Astrocyte of the cerebellum (primary cell): ENCODE measurements around the gene CKM.
"Not testable (repeated sequence)": the region's sequence is repeated elsewhere in the genome, so short reads cannot be mapped to it uniquely, and the experiment has no call there.

ENCODE experiments used
- DNase-seq: peaks from one replicate; pipeline ENCODE4 v3.0.0-alpha.2; 2011; ENCODE audit warnings: low read depth
- H3K4me3 ChIP-seq: 2 replicates; pipeline ENCODE4 v1.5.1; 2011; ENCODE audit warnings: mild to moderate bottlenecking, low read depth, low read length, moderate library complexity
- CTCF ChIP-seq: IDR thresholded peaks from 2 replicates; pipeline ENCODE4 v1.5.1; 2012; ENCODE audit warnings: low read length, low read depth, moderate library complexity, mild to moderate bottlenecking; ENCODE audit errors: missing control alignments
- in situ Hi-C: cut with HindIII; loops from 2 replicates; pipeline ENCODE4 v1.10.0; 2017; ENCODE audit warnings: low sequenced_read_pairs

CKM gene

DNA sequence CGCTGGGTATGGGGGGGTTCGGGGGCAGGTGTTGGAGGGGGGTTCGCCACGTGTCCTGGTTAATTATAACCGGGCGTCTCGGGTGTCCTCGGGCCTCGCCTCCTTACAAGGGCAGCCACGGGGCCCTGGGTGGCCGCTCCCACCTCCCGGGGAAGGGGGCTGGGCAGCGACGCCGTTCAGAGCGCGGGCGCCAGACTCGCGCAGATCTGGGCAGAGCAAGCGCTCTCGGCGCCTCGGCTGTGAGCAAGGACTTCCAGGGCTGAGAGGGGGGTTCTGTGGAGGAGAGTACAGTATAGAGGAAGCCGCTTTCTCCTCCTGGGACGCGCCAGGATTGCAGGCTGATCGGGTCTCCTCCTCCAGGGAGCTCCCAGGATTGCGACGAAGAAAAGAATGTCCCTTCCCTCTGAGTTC lies 1.0 kb upstream of the CKM start:
- no peak for TF ChIP-seq CTCF
- DNase-seq: no peak
- H3K4me3 ChIP-seq: no peak overlapping the region
- in situ Hi-C loops: no loop called here

GRCh38 chr19:45322311-45322710 lies 364 bp downstream of the CKM start:
- no peak overlapping the region for H3K4me3 ChIP-seq
- no peak for TF ChIP-seq CTCF
- in situ Hi-C loops: no loop called here
- DNase-seq: no peak

DNA sequence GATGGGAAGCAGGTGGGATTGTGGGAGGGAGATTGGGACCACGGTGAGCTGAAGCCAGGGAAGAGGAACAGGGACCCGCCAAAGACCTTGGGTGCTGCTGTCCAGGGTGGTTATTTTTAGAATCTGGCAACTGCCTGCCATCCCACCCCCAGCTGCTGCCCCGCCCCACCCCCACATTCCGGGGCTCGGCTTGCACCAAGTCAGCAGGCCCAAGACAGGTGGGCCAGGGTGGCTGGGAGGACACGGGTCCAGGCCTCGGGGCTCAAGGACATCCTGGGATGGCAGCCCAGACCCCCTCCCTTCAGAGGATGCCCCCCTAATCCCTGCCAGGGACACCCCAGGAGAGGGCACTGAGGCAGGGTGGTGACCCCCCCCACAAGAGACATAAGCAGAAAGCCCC lies 827 bp downstream of the CKM start:
- H3K4me3 ChIP-seq: no peak overlapping the region
- no peak for DNase-seq
- no peak for TF ChIP-seq CTCF
- in situ Hi-C loops: no loop called here

- TF ChIP-seq CTCF: no peak
- in situ Hi-C loops: no loop called here
- no peak for DNase-seq
- H3K4me3 ChIP-seq: no peak overlapping the region
These were observed 1.5 kb downstream of the CKM start for GRCh38 chr19:45320997-45321775.

GRCh38 chr19:45315304-45315703 lies 7.4 kb downstream of the CKM start:
- DNase-seq: no peak
- in situ Hi-C loops: no loop called here
- TF ChIP-seq CTCF: no peak
- no peak overlapping the region for H3K4me3 ChIP-seq

GRCh38 chr19:45314708-45315245 lies 7.9 kb downstream of the CKM start:
- DNase-seq: no peak
- no peak overlapping the region for H3K4me3 ChIP-seq
- no peak for TF ChIP-seq CTCF
- in situ Hi-C loops: no loop called here

- H3K4me3 ChIP-seq, in situ Hi-C loops, DNase-seq: not testable (repeated sequence)
These were observed 10.4 kb downstream of the CKM start for GRCh38 chr19:45312285-45312684.
